ENCODE data around the gene ZNF774.
"Not testable (repeated sequence)": the region's sequence is repeated elsewhere in the genome, so short reads cannot be mapped to it uniquely, and the experiment has no call there.

The ZNF774 gene

DNA sequence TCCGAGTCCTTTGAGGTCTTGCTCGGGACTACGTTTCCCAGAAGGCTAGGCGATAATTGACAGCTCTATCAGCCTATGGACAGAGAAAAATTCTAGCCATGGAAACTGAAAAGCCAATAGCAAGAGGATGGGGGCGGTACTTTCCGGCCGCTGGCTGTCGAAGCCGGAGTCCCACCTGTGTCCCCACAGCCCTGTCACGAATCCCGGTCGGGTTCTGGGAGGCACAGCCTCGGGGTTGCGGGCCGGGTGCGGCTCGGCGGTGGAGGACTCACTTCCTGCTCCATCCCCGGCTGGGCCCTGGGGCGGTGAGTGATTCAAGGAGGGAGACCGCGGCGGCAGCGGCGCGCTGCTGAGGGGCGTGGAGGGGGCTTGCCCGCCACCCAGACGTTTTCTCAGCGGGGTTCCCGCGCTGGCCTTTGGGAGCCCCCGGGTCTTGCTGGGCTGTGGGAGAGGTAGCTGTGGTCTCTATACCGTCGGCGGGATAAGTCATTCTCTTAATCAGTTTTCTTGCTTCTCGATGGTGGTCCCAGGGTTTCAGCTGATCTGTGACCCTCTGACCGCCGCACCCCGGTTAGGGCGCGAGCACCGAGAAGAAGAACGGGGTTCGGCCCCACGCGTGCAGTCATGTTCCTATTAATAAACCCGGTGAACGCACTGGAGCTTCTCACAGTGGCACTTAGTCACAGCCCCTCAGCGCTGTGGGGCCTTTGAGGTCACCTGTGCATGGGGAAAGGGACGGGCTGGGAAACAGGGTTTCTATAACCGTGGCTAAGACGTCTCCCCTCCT is at the start of gene ZNF774:
Gene ZNF774 (plus strand): TSS at position 178 of the 787 bp plus-strand sequence. CDS start 2,377 bp downstream, outside the sequence.
- peak; percentile 74 for DNase-seq (ENCODE audit: low read depth)

- DNase-seq (ENCODE audit: low read depth): not testable (repeated sequence)
Measured at GRCh38 chr15:90305355-90305754, 46.7 kb upstream of the ZNF774 start.

DNA sequence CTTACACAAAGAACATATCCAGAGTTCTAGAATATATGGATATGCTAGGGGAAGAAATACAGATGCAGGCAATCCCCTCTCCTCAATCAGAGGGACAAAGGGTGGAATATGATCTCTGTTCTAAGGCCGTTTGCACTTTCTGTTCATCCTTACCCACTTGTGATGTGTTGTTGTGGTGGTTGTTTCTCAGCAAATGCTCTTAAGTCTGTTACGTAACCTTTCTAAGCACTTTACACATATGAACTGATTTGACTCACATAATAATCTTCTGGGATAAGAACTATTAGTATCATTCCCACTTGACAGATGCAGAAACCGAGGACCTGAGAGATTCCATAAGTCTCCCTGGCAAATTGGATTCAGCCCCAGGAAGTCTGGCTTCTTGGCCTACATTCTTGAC is 46.2 kb upstream of the ZNF774 start:
- no peak for DNase-seq (ENCODE audit: low read depth)

- DNase-seq (ENCODE audit: low read depth): no peak
Measured at GRCh38 chr15:90306560-90306959, 45.5 kb upstream of the ZNF774 start.

DNA sequence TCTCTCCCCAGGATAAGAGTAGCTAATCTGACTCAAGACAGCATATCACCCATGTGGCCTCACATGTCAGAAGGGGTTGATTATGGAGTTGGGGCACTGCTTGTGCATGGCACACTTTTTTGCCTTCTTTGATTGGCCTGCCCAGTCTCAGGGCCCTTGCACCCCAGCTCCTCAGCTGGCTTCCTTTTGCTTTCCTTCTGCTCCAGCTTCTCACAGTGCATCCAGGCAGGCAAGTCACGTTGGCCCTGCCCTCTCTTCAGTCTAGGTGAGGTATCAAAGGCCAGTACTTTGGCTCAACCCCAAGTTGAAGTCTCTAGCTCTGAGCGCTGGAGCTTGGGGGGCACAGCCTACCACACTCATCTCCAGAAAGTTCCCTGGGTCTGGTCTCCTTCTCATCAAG is 44.4 kb upstream of the ZNF774 start:
- no peak for DNase-seq (ENCODE audit: low read depth)

DNA sequence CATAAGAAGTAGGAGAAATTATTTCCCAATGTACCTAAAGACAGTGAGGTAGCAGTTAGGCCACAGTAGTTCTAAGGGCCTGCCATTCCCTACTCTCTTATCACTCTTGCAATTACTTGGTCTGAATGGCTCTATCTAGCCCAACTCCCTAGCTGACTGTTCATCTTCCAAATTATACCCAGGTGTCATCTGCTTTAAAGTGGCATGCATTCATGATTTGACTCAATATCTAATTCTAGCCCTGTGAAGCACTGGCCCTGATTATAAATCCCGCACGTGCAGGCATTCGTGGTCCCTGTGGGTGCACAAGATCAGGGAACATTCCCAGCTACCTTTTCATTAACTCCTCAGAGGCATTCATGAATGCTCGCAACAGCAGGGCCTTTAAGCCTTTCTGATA is 43.1 kb upstream of the ZNF774 start:
- no peak for DNase-seq (ENCODE audit: low read depth)

GRCh38 chr15:90315278-90315982 is 36.7 kb upstream of the ZNF774 start:
- DNase-seq (ENCODE audit: low read depth): no peak

- no peak for DNase-seq (ENCODE audit: low read depth)
Measured at GRCh38 chr15:90316139-90316538, 35.9 kb upstream of the ZNF774 start.

DNA sequence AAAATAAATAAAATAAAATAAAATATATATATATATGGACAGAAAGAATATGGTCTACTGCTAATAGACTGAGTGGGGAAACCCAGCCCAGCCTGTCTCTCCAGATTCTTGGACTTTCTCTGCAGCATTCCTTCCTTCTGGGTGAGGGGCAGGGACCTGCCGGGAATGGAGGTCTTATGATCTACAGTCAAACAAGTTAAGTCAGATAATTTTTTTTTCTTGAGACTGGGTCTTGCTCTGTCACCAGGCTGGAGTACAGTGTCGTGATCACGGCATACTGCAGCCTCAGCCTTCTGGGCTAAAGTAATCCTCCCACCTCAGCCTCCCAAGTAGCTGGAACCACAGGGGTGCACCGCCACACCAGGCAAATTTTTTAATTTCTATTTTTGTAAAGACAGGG is 33.5 kb upstream of the ZNF774 start:
- no peak for DNase-seq (ENCODE audit: low read depth)

DNA sequence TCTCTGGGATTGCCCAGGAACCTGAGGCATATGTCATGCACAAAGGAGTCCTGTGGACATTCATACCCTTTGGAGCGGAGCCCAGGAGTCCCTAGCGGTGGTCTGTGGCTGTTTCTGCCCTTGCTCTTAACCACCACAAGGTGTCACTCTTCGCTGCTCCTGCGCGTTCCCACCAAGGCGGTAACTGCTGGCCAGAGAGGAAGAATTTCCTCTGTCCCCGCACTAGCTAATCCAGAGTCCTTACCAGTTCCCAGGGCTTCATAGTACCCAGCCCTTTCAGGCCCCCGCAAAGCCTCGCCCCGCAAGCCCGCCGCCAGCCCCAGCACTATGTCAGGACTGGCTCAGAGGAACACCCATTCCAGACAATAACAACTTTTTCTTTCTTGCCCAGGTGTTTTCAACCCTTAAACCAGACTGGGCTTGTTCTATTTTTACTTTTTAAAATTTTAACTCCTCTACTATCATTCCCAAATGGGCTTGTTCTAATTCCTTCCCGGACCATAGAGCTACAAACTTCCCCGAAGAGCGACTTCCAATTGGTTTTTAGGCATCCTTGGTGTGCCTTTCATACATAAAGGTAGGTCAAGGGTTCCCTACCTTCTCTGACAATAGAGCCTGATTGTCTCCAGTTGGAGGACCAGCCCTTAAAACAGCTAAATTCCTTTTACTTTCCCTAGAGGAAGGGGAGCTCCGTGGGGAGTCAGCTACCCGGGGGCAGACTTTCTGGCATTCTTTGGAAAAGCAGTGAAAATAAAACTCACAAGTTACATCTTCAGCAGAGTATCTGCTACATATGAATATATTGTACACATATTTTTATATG is 31.8 kb upstream of the ZNF774 start:
- DNase-seq (ENCODE audit: low read depth): peak; percentile 34

- no peak for DNase-seq (ENCODE audit: low read depth)
Measured at GRCh38 chr15:90320885-90321278, 31.2 kb upstream of the ZNF774 start.

DNA sequence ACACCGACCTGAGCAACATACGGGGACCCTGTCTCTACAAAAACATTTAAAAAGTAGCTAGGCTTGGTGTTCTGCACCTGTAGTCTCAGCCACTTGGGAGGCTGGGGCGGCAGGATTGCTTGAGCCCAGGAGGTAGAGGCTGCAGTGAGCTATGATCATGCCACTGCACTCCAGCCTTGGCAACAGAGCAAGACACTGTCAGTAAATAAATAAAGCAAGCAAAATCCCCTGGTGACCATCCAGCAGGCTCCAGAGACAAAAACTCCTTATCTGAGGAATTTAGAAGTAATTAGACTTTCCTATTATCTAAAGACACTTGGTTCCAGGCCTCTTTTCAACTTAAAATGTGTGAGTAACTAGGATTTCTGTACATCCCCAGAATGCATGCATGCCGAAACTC is 29.5 kb upstream of the ZNF774 start:
- no peak for DNase-seq (ENCODE audit: low read depth)

GRCh38 chr15:90325726-90326125 is 26.4 kb upstream of the ZNF774 start:
- DNase-seq (ENCODE audit: low read depth): no peak

DNA sequence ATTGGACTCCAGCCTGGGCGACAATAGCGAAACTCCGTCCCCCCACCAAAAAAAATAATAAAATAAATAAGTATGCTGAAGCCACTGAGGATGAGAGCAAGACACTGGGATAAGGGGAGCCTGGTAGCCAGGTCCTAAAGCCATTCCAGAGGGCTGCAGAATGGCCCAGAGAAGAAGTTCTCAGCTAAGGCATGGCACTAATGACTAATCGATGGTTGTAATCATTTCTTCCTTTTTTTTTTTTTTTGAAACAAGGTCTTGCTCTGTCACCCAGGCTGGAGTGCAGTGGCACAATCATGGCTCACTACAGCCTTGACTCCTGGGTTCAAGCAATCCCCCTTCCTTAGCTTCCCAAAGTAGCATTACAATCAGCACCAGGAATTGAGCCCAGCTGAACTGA is 25.6 kb upstream of the ZNF774 start:
- DNase-seq (ENCODE audit: low read depth): no peak

DNA sequence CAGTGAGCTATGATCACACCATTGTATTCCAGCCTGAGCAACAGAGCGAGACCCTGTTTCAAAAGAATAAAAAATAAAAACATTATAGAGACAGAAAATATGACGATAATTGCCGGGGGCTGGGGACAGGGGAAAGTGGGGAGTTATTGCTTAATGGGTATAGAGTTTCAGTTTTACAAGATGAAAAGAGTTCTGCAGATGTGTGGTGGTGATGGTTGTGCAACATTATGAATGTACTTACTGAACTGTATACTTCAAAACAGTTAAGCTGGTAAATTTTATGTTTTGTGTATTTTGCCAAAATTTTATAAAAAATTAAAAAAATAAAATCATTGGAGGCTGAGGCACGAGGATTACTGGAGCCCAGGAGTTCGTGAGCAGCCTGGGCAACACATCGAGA is 24.8 kb upstream of the ZNF774 start:
- DNase-seq (ENCODE audit: low read depth): no peak

- DNase-seq (ENCODE audit: low read depth): no peak
Measured at GRCh38 chr15:90334304-90334731, 17.8 kb upstream of the ZNF774 start.

DNA sequence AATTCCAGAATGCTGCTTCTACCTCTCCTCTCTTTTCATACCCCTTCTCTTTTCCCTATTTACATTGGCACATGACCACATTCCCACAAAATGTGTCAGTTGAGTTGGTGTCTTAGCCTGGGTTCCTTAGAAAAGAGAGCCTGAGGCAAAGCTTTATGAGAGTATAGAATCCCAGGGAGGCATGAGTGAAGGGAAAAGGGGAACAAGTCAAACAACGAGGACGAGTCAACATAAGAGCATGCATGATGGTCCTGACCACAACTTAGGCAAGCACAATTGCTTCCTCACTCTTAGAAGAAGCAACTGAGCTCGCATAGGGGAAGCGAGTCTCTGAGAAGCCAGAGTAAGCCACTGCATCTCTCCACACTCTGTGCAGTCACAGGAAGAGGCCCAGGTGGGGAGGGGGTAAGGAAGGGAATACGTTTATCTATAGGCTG is 15.4 kb upstream of the ZNF774 start:
- DNase-seq (ENCODE audit: low read depth): no peak

DNA sequence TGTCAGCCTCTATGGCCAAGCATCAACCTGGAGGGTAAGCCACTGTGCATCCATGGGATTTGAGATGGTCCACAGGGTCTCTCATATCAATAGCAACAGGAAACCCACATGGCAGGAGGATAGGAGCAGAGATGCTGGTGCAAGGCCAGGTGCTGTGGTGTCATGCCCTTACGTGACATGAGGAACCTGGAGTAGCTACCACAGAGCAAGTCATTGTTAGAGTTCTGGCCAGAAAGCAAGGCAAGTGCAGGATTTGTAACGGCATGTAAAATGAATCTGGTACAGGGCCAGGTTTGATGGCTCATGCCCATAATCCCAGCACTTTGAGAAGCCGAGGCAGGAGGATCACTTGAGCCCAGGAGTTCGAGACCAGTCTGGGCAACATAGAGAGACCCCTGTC is 14.8 kb upstream of the ZNF774 start:
- no peak for DNase-seq (ENCODE audit: low read depth)

DNA sequence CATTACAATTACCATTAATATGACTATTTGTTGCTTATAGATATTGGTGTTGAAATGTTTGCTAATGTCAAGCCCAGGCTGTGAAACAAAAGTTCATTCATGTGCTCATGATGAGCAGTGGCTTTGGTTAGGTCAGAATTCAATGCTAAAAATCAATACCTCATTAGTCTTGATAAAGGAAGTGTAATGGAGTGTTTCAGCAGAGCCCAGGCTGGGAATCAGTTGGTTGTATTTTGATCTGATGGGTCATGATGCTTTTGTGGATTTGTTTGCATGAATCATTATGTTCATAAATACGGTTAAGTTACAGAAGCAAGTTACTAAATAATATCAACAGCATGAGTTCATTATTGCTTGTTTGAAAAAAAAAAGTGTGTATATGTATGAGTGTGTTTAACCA is 13.6 kb upstream of the ZNF774 start:
- DNase-seq (ENCODE audit: low read depth): no peak

GRCh38 chr15:90340345-90340744 is 11.7 kb upstream of the ZNF774 start:
- no peak for DNase-seq (ENCODE audit: low read depth)

DNA sequence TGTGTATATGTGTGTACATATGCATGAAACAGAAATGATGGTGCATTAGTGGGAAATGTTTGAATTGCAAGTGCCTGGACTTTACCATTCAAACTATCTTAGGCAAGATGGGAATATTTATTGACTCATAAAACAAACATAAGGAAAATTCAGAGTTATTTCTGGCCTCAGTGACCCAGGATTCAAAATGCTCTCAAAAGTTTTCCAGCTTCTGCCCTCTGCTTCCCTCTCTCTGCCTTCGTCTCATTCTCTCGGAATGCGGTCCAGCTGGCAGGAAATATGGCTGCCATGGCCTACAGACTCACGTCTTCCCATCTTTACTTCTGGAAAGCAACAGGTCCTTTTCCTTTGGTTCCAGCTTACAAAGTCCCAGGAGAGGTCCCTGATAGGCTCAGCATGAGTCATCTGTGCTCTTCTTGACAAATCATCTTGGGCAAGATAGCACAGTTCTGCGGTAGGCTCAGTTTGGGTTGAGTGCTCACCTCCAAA is 8.7 kb upstream of the ZNF774 start:
- DNase-seq (ENCODE audit: low read depth): no peak

GRCh38 chr15:90344662-90345061 is 7.4 kb upstream of the ZNF774 start:
- no peak for DNase-seq (ENCODE audit: low read depth)

Measured in stimulated activated CD8-positive, alpha-beta memory T cell treated with anti-CD3 and anti-CD28 coated beads, Interleukin-15, amount 100 ng/mL, for 1 hour (primary cell).